Calu3 (cell line): ENCODE data around the gene SACM1L. TPM values are rescaled to one million over a fixed set of nuclear protein-coding genes. Genes with fewer than 3 reads are reported as not detected.
A peak's percentile ranks its signal among the peaks of the same experiment; 100 is the strongest.

ENCODE experiments used
- BruUV-seq: library from RNA; stranded (reverse); fragments of 400-500 nt; replicated peaks from 2 replicates; lab custom pipeline; 2021; lab: Mats Ljungman, UMichigan
- CTCF ChIA-PET: fragments of 300-600 bp; sonication (Branson Sonifier 250); formaldehyde crosslinking; loops from one replicate; lab custom pipeline; 2022; ENCODE audit warnings: antibody characterized with exemption; lab: Charles Lee
- DNase-seq: peaks from one replicate; pipeline ENCODE4 v3.0.0; 2022
- H3K27ac Mint-ChIP-seq: one replicate; pipeline ENCODE4 v1.8.0; 2022; ENCODE audit warnings: mixed read lengths; ENCODE audit not compliant: unreplicated experiment
- H3K27me3 Mint-ChIP-seq: one replicate; pipeline ENCODE4 v1.8.0; 2022; ENCODE audit warnings: mixed read lengths; ENCODE audit not compliant: unreplicated experiment
- H3K36me3 Mint-ChIP-seq: one replicate; pipeline ENCODE4 v1.8.0; 2022; ENCODE audit warnings: mild to moderate bottlenecking, moderate library complexity, mixed read lengths; ENCODE audit not compliant: insufficient read depth, unreplicated experiment
- H3K4me1 Mint-ChIP-seq: one replicate; pipeline ENCODE4 v1.8.0; 2022; ENCODE audit warnings: mild to moderate bottlenecking, low read depth, mixed read lengths; ENCODE audit not compliant: unreplicated experiment
- H3K4me3 Mint-ChIP-seq: one replicate; pipeline ENCODE4 v1.8.0; 2022; ENCODE audit warnings: mild to moderate bottlenecking, low read depth, moderate library complexity, mixed read lengths; ENCODE audit not compliant: unreplicated experiment
- H3K9me3 Mint-ChIP-seq: one replicate; pipeline ENCODE4 v1.8.0; 2022; ENCODE audit warnings: low read depth, mixed read lengths; ENCODE audit not compliant: unreplicated experiment
- CTCF ChIP-seq: fragments of 200-600 bp; IDR thresholded peaks from one replicate; pipeline ENCODE4 v1.8.0; 2022; ENCODE audit warnings: antibody characterized with exemption; ENCODE audit not compliant: unreplicated experiment
- intact Hi-C: fragments of 100-400 bp; cut with micrococcal nuclease; formaldehyde crosslinking; loops from one replicate; pipeline ENCODE4 v1.10.0; 2022; ENCODE audit not compliant: unreplicated experiment
- total RNA-seq: library from RNA; stranded (reverse); gene quantifications from 2 replicates; pipeline ENCODE4 v1.2.3, GENCODE V29; 2022

Gene SACM1L
- total RNA-seq, 1 experiment from 2014 or later, result 40.5 TPM

DNA sequence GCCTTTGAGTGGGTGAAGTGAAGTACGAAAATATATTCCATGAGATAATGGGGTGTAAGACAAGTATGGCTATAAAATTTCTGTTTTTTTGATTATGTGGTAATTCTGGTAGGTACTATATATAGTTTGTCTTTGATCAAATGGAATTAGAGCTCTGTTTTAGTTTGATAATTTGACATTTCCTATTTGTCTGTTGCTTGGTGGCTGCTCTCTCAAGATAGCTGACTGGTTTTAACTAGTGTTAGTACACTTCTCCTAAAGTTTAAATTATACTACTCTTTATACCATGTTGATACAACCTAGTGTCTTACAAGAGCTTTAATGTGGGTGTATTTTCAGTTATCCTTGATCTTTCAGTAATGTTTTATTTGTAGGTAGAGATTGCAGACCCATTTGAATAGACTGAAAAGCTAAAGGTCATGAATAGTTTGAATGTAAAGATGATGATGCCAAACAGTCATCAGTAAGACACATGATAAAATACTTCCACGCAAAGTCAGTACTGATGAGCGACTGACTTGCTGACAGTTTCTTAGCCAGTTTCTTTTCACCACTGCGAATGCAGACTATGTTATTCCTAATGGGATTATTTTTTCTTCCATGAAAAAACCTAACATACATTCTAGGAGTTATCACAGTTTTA is 15.2 kb downstream of the SACM1L start:
- Mint-ChIP-seq H3K27ac (no peak overlapping the region), H3K9me3 (no peaks in the 10 kb centered on the region), H3K4me3 (no peak overlapping the region), H3K27me3 (no peaks in the 10 kb centered on the region), H3K36me3 (peaks cover 8% of the 10 kb centered on the region), H3K4me1 (no peaks in the 10 kb centered on the region)
- DNase-seq, result no peak
- no TSS peak for BruUV-seq
- TF ChIP-seq CTCF, result no peak
- CTCF ChIA-PET, result interaction anchor here (0.6 to 1.0 kb wide), 2 partner anchors 13 to 120 kb away, joined by 3 to 4 read pairs; no protein-coding TSS in a partner anchor
- intact Hi-C loops, result no loop called here

GRCh38 chr3:45705839-45706808 is 16.9 kb downstream of the SACM1L start:
- TF ChIP-seq CTCF, result no peak
- intact Hi-C loops, result no loop called here
- no TSS peak for BruUV-seq
- no peaks in the 10 kb centered on the region for H3K9me3 Mint-ChIP-seq
- DNase-seq, result no peak
- no peaks in the 10 kb centered on the region for H3K4me1 Mint-ChIP-seq
- H3K27me3 Mint-ChIP-seq, result no peaks in the 10 kb centered on the region
- CTCF ChIA-PET, result interaction anchor here (0.6 to 1.7 kb wide), 2 partner anchors 12 to 486 kb away, joined by 3 to 4 read pairs; no protein-coding TSS in a partner anchor
- peak overlapping the region; percentile 15 for H3K27ac Mint-ChIP-seq
- no peak overlapping the region for H3K4me3 Mint-ChIP-seq
- peaks cover 13% of the 10 kb centered on the region for H3K36me3 Mint-ChIP-seq

DNA sequence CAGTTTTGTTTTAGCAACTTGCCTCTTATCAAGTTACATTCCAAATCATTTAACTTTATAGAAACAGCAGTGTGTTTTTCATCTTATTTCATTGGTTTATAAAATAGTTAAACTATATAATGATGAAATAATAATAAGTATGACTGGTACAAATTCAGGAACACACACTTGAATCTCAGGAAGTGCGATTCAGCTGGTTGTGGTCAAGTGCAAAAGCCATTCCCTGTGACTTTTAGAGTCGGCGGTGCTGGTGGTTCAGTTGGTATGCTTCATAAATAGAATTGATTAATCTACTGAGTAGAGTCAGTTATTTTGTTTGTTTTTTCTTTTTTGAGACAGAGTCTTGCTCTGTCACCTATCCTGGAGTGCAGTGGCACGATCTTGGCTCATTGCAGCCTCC is 22.7 kb downstream of the SACM1L start:
- CTCF ChIA-PET, result no interaction called here
- Mint-ChIP-seq H3K4me1 (no peaks in the 10 kb centered on the region), H3K27ac (no peak overlapping the region), H3K4me3 (no peak overlapping the region), H3K27me3 (no peaks in the 10 kb centered on the region), H3K9me3 (no peaks in the 10 kb centered on the region), H3K36me3 (peaks cover 18% of the 10 kb centered on the region)
- no peak for TF ChIP-seq CTCF
- DNase-seq, result no peak
- no TSS peak for BruUV-seq
- intact Hi-C loops, result no loop called here

- Mint-ChIP-seq H3K4me1 (no peaks in the 10 kb centered on the region), H3K27ac (no peak overlapping the region), H3K36me3 (peaks cover 18% of the 10 kb centered on the region), H3K4me3 (no peak overlapping the region), H3K27me3 (no peaks in the 10 kb centered on the region), H3K9me3 (no peaks in the 10 kb centered on the region)
- TF ChIP-seq CTCF, result no peak
- no peak for DNase-seq
- CTCF ChIA-PET, result interaction anchor here (1.3 kb wide), 1 partner anchor 24 kb away, joined by 4 read pairs; the partner anchor contains the start of gene SACM1L
- intact Hi-C loops, result no loop called here
- BruUV-seq, result no TSS peak
Observed at GRCh38 chr3:45712434-45713110, 23.4 kb downstream of the SACM1L start.
